ENCODE data around the gene HNRNPU.
A peak's percentile ranks its signal among the peaks of the same experiment; 100 is the strongest.
"Not testable (repeated sequence)": the region's sequence is repeated elsewhere in the genome, so short reads cannot be mapped to it uniquely, and the experiment has no call there.

The HNRNPU gene

DNA sequence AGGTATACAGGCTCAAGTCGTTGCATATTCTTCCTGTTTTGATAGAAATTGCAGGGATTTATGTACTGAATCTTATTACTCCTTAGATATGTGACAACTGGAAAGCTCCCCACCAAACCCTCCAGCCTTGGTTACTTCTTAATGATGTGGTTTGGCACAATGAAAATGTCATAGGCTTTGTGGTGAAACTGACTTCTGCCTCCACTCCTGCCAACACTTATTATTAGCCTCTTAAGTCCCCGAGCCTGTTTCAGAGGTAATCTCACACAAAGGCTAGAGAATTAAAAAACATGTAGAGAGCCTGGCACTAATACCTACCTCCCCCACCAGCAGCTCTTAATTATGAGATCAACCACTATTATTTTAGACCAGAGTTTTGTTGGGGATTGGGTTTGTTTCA is 24.7 kb downstream of the HNRNPU start:
- no peak for DNase-seq

DNA sequence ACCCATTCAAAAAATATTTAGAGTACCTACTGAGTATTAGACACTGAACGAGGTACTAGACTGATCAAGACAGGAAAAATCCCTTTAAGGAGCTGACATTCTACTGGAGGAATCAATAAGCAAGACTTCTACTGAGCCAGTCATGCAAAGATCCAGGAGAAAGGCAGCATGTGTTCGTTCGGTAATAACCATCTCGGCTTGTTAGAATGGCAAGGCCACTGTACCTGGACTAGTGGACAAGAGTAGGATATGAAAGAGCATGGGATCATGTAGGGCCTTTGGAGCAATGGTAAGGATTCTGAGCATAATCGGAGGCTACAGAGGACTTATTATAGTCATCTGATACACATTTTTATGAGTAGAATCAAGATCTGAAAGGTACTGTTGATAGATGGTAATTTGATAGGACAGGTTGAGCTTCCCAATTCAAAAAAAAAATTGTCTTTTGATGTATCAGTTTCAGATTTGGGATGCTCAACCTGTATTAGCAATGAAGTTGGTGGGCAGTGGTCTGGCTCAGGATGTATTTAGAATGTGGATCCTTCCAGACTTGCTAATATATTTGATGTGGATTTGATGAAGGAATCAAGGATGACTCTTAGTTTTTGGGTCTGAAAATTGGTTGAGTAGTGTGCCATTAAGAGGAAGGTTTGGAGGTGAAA is 26.6 kb downstream of the HNRNPU start:
- DNase-seq: no peak

DNA sequence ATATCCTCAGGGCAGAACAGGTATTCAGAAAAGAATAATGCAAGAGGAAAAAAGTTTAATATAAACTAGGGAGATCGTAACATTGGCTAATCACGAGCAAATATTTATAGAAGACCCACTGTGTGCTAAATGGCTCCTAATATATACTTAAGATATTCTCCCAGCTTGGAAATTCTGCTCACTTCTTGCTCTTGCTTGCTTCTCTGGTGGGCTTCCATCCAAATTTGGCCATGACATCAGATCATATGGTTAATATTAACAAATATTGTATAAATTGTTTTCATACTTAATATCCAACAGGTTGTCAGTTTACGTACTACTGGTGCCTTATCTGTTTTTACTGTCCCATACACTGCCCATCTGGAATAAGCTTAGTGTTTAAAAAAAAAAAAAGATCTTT is 27.8 kb downstream of the HNRNPU start:
- DNase-seq: no peak

DNA sequence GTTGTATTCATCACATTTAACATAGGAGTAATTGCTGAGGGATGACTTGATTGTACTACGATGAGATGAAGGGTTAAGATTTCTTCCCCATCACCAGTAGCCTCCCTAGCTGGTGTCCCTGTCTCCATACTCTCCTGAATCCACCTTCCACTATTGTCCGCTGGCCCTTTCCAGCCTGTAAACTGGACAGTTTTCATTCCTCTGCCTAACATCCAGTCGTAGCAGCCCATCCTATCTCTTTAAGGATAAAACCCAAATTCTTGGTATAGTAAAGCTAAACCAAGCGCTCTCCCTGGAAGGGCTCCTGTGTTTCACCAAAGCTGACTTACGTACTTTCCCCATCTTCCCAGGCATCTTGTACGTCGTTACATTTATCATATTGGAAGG is 28.2 kb downstream of the HNRNPU start:
- no peak for DNase-seq

DNA sequence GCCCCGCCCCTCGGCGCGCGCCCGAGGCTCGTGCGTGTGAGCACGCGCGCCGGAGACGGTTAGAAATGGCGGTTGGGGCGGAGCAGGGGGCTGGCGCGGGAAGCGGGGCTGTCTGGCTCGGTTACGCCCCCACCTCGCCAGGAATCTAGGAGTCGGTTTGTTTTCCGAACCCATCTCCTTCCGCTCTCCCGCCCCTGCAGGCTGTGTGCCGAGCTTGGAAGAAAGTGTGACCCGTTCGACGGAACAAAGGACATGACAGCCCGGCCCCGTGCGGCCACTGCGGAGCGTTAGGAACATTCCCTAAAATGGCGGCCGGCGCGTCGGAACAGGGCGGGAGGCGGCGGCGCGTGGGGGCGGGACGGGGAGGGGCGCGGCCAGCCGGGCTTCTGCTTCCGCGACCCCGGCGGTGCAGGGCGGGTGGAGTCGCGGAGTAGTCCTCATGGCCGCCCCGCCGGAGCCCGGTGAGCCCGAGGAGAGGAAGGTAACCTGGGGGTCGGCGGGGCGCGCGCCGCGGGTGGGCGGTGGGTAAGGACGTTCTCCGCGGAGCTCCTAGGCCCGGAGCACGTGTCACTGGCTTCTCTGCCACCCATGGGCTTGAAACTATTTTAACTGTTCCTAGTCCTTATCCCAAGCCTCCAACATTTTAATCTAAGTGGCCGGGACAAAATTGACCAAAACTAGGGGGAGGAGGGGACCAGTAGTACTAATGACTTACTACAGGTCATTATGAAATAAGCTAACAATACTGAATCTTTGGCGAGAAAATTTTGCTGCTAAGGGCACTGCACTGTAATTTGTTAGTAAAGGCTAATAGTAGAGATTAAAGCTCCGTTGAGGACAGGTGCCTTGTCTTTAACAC is 28.8 kb downstream of the HNRNPU start, which contains the start of gene COX20:
Gene COX20 (plus strand): TSS at position 383 of the 859 bp plus-strand sequence. CDS start 57 bp downstream, at position 440.
- DNase-seq: peak; percentile 93

DNA sequence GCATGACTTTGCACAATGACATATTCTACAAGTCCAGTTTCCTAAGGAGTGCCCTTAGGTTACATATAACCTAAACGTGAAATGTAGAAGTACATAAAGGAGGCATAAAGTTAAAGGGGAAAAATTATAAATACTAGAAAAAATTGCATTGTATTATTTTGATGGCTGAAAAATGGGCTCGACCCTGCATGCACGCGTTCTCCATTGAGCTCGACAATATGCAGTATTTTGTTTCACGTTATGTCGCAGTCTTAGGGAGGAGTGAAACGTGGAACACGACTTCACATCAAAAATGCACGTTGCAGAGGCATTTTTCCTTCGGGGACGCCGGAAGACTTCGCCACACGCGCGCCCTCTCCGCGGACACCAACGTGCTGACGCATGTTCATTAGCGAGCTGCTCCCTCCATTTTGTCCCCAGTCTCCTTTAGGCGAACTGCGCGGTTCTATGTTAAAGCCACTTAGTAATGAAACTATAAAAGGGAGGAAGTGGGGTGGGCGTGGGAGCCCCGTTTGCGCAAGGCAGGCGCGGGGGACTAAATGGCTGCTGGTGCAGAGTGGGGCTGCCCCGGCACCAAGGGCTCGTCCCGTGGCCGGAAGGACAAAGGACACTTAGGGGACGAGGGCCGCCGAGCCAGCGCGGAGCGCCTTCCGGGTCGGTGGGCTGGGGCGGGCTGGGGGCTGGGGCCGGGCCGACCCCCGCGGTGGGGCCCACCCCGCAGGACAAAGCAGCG is 29.6 kb downstream of the HNRNPU start:
- peak; percentile 90 for DNase-seq

DNA sequence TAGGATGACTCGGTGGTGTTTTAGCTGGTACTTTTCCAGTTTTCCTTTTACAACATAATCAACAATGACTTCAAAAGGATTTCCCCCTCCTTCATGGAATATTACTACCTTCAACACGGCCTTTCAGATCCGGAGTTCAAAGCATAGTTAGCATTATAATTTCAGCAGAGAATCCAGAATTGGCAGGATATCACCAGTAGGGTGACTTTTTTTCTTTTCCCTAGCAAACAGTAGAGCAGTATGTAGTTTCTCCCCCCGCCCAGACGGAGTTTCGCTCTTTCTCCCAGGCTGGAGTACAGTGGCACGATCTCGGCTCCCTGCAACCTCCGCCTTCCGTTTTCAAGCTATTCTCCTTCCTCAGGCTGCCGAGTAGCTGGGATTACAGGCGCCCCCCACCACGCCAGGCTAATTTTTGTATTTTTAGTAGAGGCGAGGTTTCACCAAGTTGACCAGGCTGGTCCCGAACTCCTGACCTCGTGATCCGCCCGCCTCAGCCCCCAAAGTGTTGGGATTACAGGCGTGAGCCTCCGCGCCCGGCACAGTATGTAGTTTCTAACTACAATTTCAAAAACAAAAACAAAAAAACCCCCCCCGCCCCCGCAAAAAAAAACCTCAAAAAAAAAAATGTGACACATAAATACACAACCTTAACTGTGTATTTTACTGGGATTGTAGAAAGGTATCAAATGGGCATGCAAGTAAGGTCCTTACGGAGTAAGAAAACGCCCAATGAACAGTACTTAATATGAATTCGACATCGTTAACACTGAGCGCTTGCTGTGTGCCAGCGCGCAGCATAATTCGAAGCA is 30.4 kb downstream of the HNRNPU start:
- peak; percentile 57 for DNase-seq

DNA sequence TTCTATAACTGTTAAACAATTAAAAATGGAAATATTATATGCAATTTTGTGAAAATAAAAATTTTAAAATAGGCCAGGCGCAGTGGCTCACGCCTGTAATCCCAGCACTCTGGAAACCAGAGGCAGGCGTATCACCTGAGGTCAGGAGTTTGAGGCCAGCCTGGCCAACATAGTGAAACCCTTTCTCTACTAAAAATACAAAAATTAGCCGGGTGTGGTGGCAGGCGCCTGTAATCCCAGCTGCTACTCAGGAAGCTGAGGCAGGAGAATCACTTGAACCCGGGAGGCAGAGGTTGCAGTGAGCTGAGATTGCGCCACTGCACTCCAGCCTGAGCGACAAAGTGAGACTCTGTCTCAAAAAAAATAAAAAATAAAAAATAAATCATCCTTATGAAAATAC is 31.1 kb downstream of the HNRNPU start:
- not testable (repeated sequence) for DNase-seq

DNA sequence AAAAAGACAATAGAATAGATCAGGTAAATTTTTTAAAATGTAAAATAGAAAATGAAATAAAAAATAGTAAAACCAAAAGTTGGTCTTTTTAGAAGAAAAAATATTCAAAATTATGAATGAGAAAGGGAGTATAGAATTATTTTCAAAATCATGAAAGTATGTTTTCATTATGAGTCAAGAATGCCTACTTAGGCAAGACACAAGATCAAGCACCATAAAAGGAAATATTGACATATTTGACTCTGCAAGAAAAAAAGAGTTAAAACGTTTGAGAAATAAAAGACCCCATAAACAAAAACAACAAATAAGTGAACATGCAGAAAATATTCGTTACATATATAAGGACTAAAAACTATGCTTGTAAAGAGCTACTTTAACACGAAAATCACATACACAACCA is 33.7 kb downstream of the HNRNPU start:
- DNase-seq: no peak

DNA sequence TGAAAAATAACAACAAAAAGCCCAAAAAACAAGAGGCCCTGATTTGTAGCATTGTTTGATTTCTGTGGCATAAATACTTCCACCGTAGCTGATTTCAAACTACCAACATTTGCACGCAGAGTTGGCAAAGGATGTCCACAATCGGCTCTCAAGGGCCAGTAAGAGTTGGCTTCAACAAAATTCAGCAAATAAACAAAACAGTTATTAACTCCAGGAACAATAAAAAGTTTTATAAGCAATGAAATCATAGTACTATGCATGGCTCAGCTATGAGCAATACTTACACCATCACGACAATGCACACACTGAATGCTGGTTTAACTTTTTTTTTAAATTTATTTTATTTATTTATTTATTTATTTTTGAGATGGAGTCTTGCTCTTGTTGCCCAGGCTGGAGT is 37.6 kb downstream of the HNRNPU start:
- DNase-seq: no peak

DNA sequence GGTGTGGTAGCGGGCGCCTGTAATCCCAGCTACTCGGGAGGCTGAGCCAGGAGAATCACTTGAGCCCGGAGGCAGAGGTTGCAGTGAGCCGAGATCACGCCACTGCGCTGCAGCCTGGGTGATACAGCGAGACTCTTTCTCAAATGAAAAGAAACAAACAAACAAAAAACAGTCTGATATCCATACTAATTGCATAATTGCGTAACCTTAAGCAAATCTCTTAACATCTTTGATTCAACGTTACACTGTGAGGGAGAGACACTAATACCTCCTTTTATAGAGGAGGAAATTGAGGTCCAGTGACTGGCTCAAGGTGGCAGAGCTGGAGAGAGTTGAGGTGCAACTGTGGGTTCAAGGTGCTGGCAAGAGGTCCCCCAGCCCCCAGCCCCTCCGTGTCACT is 41.5 kb downstream of the HNRNPU start:
- no peak for DNase-seq

DNA sequence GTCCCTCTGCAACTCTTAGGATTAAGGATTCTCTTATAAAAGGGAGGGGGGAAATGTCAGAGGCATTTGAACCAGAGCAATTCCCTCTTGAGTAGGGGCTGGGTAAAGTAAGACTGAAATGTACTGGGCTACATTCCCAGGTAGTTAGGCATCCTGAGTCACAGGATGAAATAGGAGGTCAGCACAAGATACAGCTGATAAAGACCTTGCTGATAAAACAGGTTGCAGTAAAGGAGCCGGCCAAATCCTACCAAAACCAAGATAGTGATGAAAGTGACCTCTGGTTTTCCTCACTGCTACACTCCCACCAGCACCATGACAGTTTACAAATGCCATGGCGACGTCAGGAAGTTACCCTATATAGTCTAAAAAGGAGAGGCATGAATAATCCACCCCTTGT is 43.2 kb downstream of the HNRNPU start:
- no peak for DNase-seq

DNA sequence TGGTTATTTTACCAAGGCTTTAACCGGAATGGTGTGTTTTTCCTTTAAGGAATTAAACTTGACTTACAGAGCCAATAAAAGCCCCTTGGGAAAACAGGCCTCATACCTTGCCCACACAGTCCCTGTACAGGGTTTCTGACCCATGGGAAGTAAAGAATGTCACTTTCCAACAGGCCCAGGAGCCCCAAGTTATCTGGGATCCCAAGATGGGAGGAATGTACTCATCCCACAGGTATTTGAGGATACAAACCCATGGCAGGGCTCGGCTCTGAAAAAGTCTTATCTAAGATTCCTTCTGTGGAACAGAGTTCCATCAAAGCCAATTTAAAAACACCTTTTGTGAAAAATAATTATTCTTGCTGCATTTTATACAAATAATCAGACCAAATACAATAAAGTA is 44.2 kb downstream of the HNRNPU start:
- no peak for DNase-seq

DNA sequence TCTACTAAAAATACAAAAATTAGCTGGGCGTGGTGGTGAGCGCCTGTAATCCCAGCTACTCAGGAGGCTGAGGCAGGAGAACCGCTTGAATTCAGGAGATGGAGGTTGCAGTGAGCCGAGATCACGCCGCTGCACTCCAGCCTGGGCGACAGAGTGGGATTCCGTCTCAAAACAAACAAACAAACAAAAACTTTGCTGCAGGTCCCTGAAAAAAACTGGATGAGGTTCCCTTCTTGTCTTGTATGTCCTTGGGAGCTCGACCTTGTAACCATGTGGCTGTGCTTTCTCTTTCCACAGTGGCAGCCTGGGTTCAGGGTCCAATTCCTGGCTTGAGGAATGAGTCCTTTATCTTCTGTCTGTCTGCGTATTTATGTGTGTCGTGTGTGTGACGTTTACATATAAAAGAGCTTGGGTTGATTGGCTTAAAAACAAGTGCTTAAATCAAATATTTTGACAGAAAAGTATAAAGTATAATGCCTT is 46.9 kb downstream of the HNRNPU start:
- DNase-seq: no peak

DNA sequence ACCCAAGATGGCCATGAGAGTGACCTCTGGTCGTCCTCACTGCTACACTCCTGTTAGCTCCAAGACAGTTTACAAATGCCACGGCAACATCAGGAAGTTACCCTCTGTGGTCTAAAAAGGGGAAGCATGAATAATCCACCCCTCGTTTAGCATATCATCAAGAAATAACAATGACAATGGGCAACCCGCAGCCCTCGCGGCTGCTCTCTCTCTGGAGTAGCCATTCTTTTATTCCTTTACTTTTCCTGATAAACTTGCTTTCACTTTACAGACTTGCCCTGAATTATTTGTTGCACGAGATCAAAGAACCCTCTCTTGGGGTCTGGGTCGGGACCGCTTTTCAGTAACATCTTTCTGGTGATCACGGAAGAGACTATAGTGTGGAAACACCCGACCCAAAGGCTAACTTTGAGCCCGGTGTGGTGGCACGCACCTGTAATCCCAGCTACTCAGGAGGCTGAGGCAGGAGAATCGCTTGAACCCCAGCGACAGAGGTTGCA is 48.7 kb downstream of the HNRNPU start:
- DNase-seq: no peak

DNA sequence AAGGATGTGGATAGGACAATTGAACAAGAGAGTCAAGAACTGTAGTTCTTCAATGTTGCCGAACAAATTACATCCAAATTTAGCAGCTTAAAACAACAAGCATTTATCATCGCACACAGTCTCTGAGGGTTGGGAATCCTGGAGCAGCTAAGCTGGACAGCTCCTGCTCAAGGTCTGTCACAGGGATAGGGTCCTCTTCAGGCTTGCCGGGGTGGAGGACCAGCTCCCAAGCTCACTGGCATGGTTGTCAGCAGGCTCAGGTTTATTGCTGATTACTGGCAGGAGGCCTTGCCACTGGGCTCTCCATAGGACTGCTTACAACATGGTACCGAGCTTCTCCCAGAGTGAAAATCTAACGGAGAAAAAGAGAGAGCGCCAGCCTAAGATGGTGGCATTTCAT is 51.0 kb downstream of the HNRNPU start:
- DNase-seq: no peak

DNA sequence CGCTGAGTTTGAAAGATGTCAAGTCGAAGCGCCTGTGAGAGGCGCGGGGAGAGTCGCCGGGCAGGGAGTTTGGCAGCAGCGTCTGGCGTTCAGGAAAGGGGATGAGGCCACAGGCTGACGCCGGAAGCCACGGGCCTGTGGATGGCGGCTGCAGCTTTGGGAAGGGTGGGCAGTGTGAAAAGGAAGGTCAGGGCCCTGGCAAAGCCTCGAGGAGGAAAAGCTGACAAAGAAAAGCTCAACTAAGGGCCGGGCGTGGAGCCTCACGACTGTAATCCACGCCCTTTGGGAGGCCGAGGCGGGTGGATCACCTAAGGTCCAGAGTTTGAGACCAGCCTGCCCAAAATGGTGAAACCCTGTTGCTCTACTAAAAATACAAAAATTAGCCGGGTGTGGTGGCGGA is 54.1 kb downstream of the HNRNPU start:
- no peak for DNase-seq

DNA sequence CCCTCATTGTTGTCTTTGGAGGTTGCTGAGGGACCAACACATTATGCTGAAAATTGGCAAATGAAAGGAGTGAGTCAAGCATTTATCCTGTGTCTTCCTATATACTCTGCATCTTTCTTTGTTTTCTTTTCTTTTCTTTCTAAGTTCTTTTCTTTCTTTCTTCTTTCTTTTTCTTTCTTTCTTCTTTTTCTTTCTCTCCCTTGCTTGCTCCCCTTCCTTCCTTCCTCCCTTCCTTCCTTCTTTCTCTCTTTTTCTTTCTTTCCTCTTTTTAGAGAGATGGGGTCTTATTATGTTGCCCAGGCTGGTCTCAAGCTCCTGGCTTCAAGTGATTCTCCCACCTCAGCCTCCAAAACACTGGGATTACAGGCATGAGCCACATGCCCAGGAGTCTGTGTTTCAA is 57.2 kb downstream of the HNRNPU start:
- no peak for DNase-seq

DNA sequence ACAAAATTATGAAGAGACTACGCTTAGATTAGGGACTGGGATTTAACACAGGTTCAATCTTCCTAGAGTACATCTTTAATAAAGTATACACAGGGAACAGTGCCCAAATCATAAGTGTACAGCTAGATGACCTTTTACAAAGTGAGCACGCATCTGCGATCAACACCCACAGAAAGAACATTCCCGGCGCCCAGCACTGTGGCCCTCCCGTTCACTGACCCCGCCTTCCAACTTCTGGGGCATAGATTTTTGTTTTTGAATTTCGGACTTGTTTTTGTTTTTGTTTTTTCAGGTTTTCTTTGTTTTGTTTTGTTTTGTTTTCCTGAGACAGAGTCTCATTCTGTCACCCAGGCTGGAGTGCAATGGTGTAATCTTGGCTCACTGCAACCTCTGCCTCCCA is 59.5 kb downstream of the HNRNPU start:
- no peak for DNase-seq

DNA sequence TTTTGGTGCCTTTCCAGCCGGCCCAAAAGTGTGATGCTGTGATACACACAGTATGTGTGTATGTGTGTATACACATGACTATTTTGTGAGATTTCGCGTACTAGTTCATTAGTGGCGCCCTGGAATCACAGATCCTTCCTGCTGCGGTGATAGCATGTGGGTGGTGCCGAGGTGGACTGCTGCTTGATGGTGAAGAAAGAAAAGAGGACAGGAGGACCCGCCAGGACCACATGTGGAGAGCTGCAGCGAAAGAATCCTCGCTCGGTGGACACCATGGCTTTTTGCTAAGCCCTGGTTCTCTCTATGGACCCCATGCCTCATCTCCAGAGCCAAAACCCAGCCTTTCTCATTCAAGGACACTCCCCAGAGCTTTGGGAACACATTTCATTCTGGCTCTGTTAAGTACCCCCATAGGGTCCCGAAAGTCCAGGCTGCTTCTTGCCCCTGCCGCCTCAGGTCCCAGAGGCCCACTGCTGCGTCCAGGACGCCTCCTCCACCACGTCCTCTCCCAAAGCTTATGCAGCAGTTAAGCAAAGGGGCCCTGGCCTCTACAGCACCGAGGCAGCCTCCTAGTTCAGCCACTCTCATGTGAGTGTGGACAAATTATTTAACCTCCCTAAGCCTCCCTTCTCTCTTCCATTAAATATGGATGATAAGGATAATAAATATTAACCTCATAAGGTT is 61.6 kb downstream of the HNRNPU start:
- DNase-seq: no peak

DNA sequence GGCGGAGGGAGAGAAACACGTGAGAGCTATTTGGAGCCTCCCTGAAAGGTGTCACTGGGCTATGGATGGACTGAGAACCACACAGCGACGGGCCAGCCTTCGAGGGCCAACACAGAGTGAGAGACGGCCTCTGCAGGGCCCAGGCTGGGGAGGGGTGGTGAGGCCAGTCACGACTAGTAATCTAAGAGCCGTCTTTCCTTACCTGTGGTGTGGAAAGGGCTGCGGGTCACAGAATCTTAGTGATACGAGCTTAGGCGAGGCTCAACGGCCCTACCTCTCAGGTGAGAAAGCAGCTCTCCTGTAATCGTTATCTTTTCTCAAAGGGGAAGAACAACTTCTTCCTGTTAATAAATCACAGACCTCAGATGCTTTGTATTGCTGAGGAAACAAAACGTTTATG is 62.3 kb downstream of the HNRNPU start:
- no peak for DNase-seq

DNA sequence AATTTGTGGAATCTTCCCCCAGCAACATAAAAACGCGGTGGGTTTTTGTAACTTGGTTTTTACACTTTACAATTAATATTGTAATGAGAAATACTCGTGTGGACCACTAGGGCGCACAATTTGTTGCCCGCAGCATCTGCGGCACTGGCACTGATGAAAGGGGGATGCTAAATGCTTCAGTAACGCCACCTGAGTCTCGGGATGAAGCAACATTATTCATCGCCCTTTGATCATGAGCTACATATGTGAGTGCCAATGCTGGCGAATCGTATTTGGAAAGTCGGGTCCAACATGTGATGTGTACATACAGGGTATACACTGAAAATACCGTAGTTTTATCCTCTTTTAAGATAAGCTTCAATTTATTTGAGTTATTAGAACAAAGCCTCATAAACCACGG is 63.1 kb downstream of the HNRNPU start:
- peak; percentile 73 for DNase-seq

Measured in CD4-positive, alpha-beta T cell treated with Interleukin-6 for 4 hours (primary cell).